Measurements from ENCODE around the gene ERC1.

DNA sequence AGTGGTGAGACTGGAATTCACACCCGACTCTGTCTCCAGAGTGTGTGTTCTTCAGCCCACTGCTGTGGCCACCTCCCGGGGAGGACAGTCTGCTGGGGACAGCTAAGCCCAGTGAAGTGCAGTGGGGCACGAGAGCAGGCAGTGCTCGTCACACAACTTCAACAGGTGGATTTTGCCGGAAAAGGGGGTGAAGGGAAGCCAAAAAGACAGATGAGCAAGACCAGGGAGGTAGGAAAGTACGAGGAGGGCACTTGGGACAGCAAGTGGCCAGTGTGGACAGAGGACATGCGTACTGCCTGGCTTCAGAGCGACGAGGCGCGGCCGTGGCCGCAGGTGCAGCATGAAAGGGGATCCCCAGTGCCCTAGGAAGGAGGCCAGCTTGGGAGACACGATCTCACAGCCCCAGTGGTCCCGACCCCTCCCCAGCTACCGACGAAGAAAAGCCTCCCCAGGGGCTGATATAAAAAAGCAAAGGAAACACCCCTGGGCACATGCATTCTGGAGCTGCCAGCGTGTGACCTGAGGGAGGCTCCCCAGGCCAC lies 507.2 kb downstream of the ERC1 start:
- TF ChIP-seq, protein P1, sequence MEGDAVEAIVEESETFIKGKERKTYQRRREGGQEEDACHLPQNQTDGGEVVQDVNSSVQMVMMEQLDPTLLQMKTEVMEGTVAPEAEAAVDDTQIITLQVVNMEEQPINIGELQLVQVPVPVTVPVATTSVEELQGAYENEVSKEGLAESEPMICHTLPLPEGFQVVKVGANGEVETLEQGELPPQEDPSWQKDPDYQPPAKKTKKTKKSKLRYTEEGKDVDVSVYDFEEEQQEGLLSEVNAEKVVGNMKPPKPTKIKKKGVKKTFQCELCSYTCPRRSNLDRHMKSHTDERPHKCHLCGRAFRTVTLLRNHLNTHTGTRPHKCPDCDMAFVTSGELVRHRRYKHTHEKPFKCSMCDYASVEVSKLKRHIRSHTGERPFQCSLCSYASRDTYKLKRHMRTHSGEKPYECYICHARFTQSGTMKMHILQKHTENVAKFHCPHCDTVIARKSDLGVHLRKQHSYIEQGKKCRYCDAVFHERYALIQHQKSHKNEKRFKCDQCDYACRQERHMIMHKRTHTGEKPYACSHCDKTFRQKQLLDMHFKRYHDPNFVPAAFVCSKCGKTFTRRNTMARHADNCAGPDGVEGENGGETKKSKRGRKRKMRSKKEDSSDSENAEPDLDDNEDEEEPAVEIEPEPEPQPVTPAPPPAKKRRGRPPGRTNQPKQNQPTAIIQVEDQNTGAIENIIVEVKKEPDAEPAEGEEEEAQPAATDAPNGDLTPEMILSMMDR (IDR thresholded peaks at IDR 0.05; ENCODE audit: insufficient read depth, low read length), result no peak
- TF ChIP-seq, protein P2, sequence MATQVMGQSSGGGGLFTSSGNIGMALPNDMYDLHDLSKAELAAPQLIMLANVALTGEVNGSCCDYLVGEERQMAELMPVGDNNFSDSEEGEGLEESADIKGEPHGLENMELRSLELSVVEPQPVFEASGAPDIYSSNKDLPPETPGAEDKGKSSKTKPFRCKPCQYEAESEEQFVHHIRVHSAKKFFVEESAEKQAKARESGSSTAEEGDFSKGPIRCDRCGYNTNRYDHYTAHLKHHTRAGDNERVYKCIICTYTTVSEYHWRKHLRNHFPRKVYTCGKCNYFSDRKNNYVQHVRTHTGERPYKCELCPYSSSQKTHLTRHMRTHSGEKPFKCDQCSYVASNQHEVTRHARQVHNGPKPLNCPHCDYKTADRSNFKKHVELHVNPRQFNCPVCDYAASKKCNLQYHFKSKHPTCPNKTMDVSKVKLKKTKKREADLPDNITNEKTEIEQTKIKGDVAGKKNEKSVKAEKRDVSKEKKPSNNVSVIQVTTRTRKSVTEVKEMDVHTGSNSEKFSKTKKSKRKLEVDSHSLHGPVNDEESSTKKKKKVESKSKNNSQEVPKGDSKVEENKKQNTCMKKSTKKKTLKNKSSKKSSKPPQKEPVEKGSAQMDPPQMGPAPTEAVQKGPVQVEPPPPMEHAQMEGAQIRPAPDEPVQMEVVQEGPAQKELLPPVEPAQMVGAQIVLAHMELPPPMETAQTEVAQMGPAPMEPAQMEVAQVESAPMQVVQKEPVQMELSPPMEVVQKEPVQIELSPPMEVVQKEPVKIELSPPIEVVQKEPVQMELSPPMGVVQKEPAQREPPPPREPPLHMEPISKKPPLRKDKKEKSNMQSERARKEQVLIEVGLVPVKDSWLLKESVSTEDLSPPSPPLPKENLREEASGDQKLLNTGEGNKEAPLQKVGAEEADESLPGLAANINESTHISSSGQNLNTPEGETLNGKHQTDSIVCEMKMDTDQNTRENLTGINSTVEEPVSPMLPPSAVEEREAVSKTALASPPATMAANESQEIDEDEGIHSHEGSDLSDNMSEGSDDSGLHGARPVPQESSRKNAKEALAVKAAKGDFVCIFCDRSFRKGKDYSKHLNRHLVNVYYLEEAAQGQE (IDR thresholded peaks at IDR 0.05; ENCODE audit: insufficient replicate concordance, low read depth), result no peak
- no peak for TF ChIP-seq GABPA (IDR thresholded peaks at IDR 0.05; ENCODE audit: low read depth)
